Muscle layer of duodenum (tissue), 2 donors: ENCODE results near the gene FAM168B.

Experiments used
- H3K27ac ChIP-seq: one replicate; pipeline ENCODE4 v1.7.0; 2013; ENCODE audit warnings: mild to moderate bottlenecking, low read length
- H3K27me3 ChIP-seq: one replicate; pipeline ENCODE4 v1.7.0; 2013; ENCODE audit warnings: low read depth, mild to moderate bottlenecking, control low read depth, low read length
- H3K36me3 ChIP-seq, 2 donors: one replicate each; pipeline ENCODE4 v1.7.0; 2013; ENCODE audit warnings: low read length in 2 of 2, control low read depth in 1 of 2, mild to moderate bottlenecking in 1 of 2; ENCODE audit not compliant: insufficient read depth in 2 of 2, control insufficient read depth in 1 of 2
- H3K4me1 ChIP-seq, 2 donors: one replicate each; pipeline ENCODE4 v1.7.0; 2013; ENCODE audit warnings: low read length in 2 of 2, mild to moderate bottlenecking in 2 of 2, control low read depth in 1 of 2, moderate library complexity in 1 of 2; ENCODE audit not compliant: insufficient read depth in 2 of 2, control insufficient read depth in 1 of 2
- H3K4me3 ChIP-seq, 2 donors: one replicate each; pipeline ENCODE4 v1.7.0; 2013; ENCODE audit warnings: low read length in 2 of 2, low read depth in 1 of 2, mild to moderate bottlenecking in 1 of 2
- H3K9me3 ChIP-seq, 2 donors: one replicate each; pipeline ENCODE4 v1.7.0; 2013; ENCODE audit warnings: low read length in 2 of 2, control low read depth in 1 of 2, mild to moderate bottlenecking in 1 of 2; ENCODE audit not compliant: control insufficient read depth in 1 of 2
- donor health status: healthy.

Gene FAM168B

DNA sequence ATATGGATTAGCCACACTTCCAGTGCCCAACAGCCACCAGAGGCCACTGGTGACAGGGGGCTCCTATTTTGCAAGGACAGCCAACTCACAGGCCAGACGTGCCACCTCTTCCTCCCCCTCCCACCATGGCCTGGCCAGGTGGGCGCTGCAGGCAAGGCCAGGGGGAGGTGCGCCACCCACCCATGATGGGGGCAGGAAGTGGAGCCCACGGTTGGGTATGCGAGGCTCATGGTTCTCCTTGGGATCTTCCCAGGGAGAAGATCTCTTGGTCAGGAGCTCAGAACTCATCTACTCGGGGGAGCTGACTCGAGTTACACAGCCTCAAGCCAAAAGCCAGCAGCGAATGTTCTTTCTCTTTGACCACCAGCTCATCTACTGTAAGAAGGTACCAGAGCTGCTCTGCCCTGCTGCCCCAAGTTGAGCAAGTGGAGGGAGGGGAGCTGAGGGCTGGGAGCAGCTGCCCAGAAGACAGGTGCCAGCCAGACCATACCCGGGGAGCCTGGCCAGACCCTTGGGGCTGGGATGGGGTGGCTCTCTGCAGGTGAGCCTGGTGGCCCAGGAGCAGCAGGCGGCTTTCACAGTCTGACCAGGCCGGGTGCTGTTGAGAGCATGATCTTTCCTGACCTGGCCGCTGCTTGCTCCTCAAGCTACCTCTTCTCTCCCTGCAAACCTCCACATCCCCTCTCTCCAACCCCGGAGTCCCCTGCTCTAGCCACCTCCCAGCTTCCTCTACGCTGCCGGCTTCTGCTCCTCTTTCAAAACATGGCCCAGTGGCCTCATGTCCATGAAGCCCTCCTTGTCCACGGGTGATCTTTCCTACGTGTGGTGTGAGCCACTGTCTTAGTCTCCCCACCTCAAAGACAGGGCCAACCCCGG lies 49.8 kb downstream of the FAM168B start:
- Histone ChIP-seq H3K4me1 (peaks cover 0 to 8% of the 10 kb centered on the region in 2 donors), H3K36me3 (peaks cover 5 to 28% of the 10 kb centered on the region in 2 donors), H3K9me3 (no peaks in the 10 kb centered on the region), H3K27me3 (no peaks in the 10 kb centered on the region), H3K4me3 (no peak overlapping the region), H3K27ac (no peak overlapping the region)

GRCh38 chr2:131042148-131042775 lies 51.0 kb downstream of the FAM168B start:
- Histone ChIP-seq H3K4me3 (no peak overlapping the region), H3K36me3 (peaks cover 0 to 21% of the 10 kb centered on the region in 2 donors), H3K9me3 (no peaks in the 10 kb centered on the region), H3K27me3 (no peaks in the 10 kb centered on the region), H3K27ac (no peak overlapping the region), H3K4me1 (peaks cover 0 to 8% of the 10 kb centered on the region in 2 donors)

DNA sequence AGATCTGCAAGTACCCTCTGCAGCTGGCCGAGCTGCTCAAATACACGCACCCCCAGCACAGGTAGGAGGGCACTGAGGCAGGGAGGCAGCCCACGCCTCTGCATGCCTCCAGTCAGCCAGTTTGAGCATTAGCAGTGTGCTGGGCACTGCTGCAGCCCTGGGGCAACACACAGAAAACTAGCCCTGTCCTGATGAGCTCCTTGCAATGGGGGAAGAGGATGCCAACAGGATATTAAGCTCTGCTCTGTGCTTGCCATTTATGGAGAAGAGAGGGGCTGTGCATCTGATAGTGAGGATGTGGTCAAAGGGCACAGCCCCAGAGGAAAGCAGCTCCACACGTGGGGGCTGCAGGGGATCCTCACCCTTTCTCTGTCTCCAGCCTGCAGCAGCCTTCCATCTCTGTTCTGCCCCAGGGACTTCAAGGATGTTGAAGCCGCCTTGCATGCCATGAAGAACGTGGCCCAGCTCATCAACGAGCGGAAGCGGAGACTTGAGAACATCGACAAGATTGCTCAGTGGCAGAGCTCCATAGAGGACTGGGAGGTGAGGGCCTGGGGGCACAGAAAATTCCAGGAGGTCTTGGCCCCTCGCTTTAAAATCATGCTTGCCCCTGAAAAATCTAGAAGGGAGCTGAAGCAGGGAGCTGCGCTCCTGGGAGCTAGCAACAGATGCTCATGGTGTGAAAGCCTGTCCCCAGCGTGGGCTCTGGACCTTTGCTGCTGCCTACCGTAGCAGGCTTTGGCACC lies 51.7 kb downstream of the FAM168B start:
- Histone ChIP-seq H3K27me3 (no peaks in the 10 kb centered on the region), H3K36me3 (peaks cover 0 to 14% of the 10 kb centered on the region in 2 donors), H3K4me1 (peaks cover 0 to 8% of the 10 kb centered on the region in 2 donors), H3K9me3 (no peaks in the 10 kb centered on the region), H3K27ac (no peak overlapping the region), H3K4me3 (no peak overlapping the region)

- Histone ChIP-seq H3K4me3 (no peak overlapping the region), H3K27me3 (no peaks in the 10 kb centered on the region), H3K4me1 (peaks cover 0 to 14% of the 10 kb centered on the region in 2 donors), H3K9me3 (no peaks in the 10 kb centered on the region), H3K36me3 (peaks cover 0 to 11% of the 10 kb centered on the region in 2 donors), H3K27ac (no peak overlapping the region)
Observed at GRCh38 chr2:131040661-131041401, 52.4 kb downstream of the FAM168B start.

DNA sequence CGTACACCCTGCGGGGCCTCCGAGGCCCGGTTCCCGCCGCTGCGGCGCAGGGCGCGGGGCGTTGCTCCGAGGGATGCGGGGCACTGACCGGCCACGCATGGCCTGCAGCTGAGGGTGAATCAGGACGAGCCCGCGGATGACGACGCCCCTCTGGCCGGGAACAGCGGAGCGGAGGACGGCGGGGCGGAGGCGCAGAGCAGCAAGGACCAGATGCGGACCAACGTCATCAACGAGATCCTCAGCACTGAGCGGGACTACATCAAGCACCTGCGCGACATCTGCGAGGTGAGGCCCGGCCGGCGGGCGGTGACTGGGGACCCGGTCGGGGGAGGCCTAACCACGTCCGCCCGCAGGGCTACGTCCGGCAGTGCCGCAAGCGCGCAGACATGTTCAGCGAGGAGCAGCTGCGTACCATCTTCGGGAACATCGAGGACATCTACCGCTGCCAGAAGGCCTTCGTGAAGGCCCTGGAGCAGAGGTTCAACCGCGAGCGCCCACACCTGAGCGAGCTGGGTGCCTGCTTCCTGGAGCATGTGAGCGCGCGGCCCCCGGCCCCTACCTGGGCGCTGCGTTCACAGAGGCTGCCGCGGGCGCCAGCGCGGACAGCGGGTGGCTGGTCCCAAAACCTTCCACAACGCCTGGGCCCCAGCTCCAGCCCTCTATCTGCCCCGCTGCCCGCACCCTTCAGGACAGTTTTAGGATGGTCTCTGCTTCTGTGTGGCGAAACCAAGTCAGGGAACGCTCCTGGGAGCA lies 53.2 kb downstream of the FAM168B start:
- peaks cover 0 to 11% of the 10 kb centered on the region in 2 donors for H3K36me3 ChIP-seq
- H3K4me3 ChIP-seq: peak overlapping the region in 1 of 2 donors; percentile 20
- no peak overlapping the region for H3K27ac ChIP-seq
- H3K9me3 ChIP-seq: no peaks in the 10 kb centered on the region
- peaks cover 0 to 22% of the 10 kb centered on the region in 2 donors for H3K4me1 ChIP-seq
- no peaks in the 10 kb centered on the region for H3K27me3 ChIP-seq

- H3K27me3 ChIP-seq: no peaks in the 10 kb centered on the region
- H3K9me3 ChIP-seq: no peaks in the 10 kb centered on the region
- H3K36me3 ChIP-seq: peaks cover 0 to 11% of the 10 kb centered on the region in 2 donors
- H3K4me3 ChIP-seq: peak overlapping the region in 1 of 2 donors; percentile 20
- H3K4me1 ChIP-seq: peaks cover 0 to 22% of the 10 kb centered on the region in 2 donors
- no peak overlapping the region for H3K27ac ChIP-seq
Observed at GRCh38 chr2:131039535-131039907, 53.7 kb downstream of the FAM168B start.

- peaks cover 4% of the 10 kb centered on the region for H3K27me3 ChIP-seq
- H3K36me3 ChIP-seq: peaks cover 0 to 7% of the 10 kb centered on the region in 2 donors
- H3K27ac ChIP-seq: no peak overlapping the region
- H3K4me3 ChIP-seq: no peak overlapping the region
- H3K4me1 ChIP-seq: peaks cover 0 to 26% of the 10 kb centered on the region in 2 donors
- H3K9me3 ChIP-seq: no peaks in the 10 kb centered on the region
Observed at GRCh38 chr2:131039101-131039440, 54.2 kb downstream of the FAM168B start.

DNA sequence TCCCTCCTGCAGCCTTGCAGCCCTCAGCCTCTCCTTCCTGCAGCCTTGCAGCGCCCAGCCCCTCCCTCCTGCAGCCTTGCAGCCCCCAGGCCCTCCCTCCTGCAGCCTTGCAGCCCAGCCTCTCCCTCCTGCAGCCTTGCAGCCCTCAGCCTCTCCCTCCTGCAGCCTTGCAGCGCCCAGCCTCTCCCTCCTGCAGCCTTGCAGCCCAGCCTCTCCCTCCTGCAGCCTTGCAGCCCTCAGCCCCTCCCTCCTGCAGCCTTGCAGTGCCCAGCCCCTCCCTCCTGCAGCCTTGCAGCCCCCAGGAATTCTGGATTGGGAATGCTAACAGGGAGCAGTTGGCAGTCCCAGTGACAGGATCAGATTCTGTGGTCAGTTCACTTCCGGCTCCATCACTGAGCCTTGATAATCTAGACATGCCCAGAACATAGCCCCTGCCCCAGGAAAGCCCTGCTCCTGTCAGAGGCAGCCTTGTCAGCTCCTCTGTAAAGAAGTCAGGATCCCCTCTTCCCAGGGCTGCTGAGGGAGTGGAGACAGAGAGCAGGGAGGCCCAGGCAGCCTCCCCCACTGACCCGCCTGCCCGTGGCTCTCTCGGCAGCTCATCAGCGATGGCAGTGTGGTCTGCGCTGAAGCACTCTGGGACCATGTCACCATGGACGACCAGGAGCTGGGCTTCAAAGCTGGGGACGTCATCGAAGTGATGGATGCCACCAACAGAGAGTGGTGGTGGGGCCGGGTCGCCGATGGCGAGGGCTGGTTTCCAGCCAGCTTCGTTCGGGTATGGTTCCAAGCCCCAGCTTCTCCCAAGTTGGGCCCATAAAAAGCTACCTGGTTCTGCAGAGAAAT lies 54.8 kb downstream of the FAM168B start:
- peaks cover 0 to 5% of the 10 kb centered on the region in 2 donors for H3K36me3 ChIP-seq
- no peak overlapping the region for H3K27ac ChIP-seq
- peaks cover 10% of the 10 kb centered on the region for H3K27me3 ChIP-seq
- H3K9me3 ChIP-seq: no peaks in the 10 kb centered on the region
- peaks cover 0 to 31% of the 10 kb centered on the region in 2 donors for H3K4me1 ChIP-seq
- H3K4me3 ChIP-seq: no peak overlapping the region

DNA sequence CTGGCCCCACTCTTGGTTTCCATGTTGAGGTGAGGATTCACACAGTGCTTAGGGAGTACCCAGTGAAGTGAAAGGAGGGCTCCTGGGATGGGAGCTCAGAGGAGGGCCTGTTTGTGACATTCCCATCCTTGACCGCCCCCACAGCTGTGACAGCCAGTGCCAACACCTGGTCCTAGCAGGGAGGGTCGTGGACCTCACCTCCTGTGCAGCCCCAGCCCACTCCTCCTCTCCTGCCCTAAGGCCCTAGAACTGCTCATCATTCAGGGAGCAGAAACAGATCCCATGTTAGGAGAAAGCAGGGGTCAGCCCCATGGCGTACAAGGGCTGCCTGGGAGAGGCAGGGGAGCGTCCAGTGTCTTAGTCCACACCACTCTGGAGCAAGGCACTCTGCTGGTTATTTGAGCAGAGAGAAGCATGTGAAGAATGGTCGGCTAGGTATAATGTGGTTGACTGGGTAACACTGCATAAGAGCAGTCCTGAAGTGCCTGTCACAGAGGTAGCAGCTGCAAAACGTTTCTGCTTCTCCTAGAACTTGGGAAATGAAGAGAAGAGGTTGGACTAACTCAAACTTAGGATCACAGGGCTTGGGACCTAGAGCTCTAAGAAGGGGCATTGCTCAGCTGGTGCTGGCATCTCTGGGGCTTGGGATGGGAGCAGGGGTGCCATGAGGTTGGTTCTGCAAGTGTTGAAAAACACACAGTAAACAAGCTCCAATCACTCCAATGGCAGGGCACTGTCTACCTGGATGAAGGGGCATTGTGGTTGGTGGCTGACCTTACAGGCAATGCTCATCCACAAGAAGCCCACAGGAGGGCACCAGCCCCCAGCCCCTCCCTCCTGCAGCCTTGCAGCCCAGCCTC lies 55.6 kb downstream of the FAM168B start:
- peaks cover 12% of the 10 kb centered on the region for H3K27me3 ChIP-seq

More for the DNA sequence above, 55.6 kb downstream of the FAM168B start:
- no peak overlapping the region for H3K4me3 ChIP-seq
- peaks cover 0 to 5% of the 10 kb centered on the region in 2 donors for H3K36me3 ChIP-seq
- H3K4me1 ChIP-seq: peaks cover 0 to 31% of the 10 kb centered on the region in 2 donors
- H3K27ac ChIP-seq: no peak overlapping the region
- H3K9me3 ChIP-seq: no peaks in the 10 kb centered on the region
